NOMO-1 treated with dmso at 0.1 percent for 144 hours (cell line): ENCODE results near the gene UBE2F.
"Not testable (repeated sequence)": the region's sequence is repeated elsewhere in the genome, so short reads cannot be mapped to it uniquely, and the experiment has no call there.

ENCODE experiments used
- DNase-seq: peaks from one replicate; lab custom pipeline; 2025; ENCODE audit not compliant: unreplicated experiment; lab: John Stamatoyannopoulos, UW

UBE2F gene

GRCh38 chr2:238042849-238043584, 76.2 kb downstream of the UBE2F start:
- no peak for DNase-seq

- DNase-seq: no peak
These were observed 77.0 kb downstream of the UBE2F start for GRCh38 chr2:238043851-238044250.

DNA sequence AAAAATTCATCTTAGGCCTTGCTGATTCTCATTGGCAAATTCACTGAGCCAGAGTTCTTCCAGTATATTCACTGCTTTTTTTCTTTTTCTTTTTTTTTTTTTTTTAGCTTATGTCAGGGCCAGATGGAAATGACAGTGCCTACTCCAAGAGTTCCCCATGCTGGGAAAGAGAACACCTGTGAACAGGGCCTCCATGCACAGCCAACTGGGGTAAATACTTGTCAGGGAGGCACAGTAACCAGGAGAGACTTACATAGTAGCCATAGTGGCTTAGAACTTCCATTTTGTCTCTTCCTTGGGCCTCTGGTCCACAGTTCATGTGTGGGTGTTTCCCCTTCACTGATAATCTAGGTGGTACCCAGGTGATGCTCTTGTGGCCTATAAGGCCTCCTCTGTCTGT, 78.8 kb downstream of the UBE2F start:
- DNase-seq: no peak

GRCh38 chr2:238046725-238047270, 80.0 kb downstream of the UBE2F start:
- DNase-seq: no peak

GRCh38 chr2:238053191-238053776, 86.5 kb downstream of the UBE2F start:
- no peak for DNase-seq

- no peak for DNase-seq
These were observed 89.0 kb downstream of the UBE2F start for GRCh38 chr2:238055841-238056240.

DNA sequence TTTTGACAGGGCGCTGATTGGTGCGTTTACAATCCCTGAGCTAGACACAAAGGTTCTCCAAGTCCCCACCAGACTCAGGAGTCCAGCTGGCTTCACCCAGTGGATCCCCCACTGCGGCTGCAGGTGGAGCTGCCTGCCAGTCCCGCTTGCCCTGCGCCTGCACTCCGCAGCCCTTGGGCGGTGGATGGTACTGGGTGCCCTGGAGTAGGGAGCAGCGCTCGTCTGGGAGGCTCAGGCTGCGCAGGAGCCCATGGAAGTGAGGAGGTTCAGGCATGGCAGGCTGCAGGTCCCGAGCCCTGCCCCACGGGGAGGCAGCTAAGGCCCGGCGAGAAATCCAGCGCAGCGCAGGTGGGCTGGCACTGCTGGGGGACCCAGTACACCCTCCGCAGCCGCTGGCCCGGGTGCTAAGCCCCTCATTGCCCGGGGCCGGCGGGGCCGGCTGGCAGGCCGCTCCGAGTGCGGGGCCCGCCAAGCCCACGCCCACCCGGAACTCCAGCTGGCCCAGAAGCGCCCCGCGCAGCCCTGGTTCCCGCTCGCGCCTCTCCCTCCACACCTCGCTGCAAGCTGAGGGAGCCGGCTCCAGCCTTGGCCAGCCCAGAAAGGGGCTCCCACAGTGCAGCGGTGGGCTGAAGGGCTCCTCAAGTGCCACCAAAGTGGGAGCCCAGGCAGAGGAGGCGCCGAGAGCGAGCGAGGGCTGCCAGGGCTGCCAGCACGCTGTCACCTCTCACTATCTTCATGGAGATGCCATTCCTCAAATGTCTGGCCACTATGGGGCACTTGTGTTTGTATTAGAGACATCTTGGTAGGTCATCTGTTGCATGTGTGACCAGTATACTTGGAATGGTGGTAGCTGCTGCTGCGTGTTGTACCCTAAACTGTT, 91.1 kb downstream of the UBE2F start:
- not testable (repeated sequence) for DNase-seq

DNA sequence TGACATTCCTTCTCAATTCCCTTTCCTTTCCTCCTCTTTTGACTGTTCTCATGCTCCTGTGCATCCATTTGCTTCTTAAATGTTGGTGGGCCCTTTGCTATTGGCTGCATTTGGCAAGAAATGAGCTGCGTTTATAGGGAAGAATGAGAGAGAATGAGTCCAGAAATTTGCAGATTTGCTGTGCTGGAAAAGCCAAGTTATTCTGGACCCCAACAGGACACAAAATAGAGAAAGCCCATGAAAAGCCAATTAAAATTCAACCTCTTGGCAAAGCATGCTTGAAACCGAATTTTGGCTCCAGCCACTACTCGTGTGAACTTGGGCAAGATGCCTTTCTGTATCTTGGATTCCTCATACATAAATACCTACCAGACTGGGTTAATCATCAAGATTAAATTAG, 92.7 kb downstream of the UBE2F start:
- DNase-seq: no peak

DNA sequence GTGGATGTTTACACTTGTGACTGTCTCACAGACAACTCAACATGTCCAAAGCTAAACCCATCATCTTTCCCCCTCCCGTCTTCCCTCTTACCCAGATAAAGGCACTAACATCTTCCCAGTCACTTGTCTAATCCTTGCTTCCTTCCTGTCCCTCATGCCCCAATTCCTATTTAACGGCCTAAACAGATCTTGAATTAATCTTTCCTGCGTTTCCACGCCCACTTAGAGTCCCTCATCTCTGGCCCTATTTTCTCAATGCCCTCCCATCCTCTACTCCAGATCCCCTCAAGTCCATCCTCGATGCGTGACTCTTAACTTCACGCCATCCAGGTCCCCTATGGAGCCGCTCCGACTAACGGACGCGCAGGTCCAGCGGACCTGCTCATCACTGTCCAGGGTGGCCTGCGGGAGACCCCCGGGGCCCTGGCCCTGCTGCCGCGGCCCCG, 93.3 kb downstream of the UBE2F start:
- DNase-seq: peak; percentile 10

- DNase-seq: peak; percentile 92
These were observed 93.9 kb downstream of the UBE2F start, which contains the start of gene SCLY for GRCh38 chr2:238060542-238061314. TSS of gene SCLY (plus strand) at chr2:238061001. CDS start at chr2:238061055, 54 bp downstream.

DNA sequence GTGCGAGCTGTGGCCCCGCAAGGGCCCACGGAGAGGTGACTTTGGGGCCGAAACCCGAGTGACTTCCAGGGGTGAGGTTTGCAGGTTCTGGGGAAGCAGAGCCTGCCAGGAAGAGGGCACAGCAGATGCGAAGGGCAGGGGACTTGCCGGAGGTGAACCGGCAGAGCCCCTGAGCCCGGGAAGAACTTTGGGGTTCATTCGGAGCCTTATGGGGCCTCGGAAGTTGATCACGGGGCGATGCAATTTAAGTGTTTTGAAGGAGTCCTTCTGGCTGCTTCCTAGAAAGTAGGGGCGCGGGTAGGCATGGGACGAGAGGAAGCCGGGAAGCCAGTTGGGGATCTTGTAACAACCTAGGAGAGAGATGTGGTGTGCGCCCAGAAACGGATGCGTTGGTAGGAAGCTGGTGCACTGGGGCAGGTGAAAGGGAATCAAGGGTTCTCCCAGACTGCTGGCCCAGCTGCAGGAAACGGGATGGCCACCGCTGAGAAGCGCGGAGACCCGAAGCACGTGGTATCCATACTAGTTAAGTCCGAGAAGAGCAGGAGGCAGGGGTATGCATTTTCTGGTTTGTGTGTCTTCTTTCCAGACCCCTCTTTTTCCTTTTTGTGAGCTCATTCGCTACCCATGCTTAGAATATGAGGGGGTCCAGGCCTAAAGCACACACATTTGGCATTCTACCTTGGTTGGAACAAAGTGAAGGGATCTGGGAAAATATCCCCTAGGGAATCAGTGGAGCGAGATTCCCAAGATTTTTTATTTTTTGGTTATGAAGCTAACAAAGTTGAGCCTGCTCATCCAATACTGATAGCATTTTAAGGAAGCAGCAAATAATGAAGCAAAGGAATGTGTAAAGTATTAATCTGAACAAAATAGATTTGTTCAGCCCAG, 94.7 kb downstream of the UBE2F start:
- DNase-seq: peak; percentile 11

- DNase-seq: no peak
These were observed 96.8 kb downstream of the UBE2F start for GRCh38 chr2:238063414-238064189.

- no peak for DNase-seq
These were observed 97.6 kb downstream of the UBE2F start for GRCh38 chr2:238064376-238064775.

DNA sequence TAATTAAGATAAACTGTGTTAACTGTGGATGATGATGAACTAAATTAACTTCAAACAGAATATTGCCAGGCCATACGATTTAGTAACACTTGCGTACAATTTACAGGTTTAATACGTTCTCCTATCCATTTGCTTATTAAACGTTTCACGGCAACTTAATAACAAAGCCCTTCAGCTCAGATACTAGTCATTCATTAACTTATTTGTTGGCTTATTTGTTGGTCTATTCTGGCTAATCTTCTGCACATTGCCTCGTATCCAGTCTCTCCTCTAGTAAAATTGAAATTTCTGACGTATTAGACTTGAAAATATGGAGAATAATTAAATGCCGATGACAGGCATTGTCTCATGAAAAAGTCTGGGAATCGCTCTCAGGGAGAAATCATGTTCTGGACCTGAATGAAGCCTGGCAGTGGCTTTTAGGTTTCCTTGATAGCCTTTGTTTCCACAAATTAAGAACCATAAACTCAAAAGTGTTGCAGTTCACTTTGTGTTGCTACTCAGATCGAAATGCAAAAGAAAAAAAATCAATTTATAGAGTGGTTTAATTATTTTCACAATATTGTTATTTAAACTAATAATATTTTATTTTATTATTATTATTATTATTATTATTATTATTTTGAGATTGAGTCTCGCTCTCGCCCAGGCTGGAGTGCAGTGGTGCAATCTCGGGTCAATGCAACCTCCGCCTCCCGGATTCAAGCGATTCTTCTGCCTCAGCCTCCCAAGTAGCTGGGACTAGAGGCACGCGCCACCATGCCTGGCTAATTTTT, 98.4 kb downstream of the UBE2F start:
- no peak for DNase-seq

GRCh38 chr2:238066218-238066617, 99.4 kb downstream of the UBE2F start:
- DNase-seq: no peak

- not testable (repeated sequence) for DNase-seq
These were observed 99.9 kb downstream of the UBE2F start for GRCh38 chr2:238066718-238067117.

DNA sequence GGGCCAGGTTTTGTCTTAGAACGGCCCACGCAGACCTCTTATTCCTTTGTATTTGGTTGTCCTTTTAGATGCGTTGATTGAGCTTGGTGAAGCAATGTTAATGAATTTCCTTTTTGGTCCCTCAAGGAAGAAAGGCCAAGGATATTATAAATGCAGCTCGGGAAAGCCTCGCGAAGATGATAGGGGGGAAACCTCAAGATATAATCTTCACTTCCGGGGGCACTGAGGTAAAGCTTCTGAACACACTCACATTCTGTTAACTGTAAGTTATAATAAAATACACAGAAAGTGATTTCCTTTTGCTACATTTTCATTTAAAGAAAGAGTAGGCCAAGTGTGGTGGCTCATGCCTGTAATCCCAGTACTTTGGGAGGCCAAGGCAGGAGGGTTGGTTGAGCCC, 101.1 kb downstream of the UBE2F start:
- no peak for DNase-seq
